ENCODE measurements around the gene TRAPPC6A.

The TRAPPC6A gene

DNA sequence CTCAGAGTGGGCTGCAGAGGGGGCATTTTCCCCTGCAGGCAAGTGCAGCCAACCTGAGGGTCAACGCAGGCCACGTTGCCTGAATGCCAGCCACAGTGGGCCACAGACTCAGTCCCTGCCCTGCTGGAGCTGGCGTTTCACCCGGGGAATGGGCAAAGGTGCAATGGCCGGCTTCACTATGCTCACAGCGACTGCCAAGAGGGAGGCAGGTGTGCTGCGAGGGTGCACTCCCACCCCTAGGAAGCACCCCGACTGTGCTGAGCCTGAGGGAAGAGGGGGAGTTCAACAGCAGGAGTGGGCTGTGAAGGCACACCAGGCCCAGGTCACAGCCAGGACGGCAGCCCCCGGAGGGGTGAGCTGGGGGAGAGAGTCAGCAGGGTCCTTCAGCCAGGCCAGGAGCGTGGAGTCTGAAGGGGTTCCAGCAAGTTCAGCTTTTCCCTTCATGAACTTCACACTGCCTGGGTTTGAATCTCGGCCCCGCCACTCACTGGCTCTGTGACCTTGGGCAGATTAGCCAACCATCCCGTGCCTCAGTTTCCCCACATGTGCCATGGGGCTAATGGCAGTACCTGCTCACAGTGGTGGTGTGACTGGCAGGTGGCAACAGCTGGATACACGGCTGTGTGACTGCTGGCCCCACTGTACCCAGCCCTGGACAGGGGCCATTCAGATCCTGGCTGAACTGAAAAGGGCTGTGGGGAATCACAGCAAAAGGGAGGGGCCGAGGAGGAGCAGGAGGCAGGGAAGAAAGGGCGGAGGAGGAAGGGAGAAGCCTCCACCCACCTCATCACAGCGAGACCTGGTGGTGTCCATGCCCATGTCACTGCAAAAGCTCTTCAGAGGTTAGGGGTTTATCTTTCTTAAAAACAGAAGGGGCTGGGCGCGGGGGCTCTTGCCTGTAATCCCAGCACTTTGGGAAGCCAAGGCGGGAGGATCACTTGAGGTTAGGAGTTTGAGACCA, 7.6 kb downstream of the TRAPPC6A start:
- peaks cover 6% of the 10 kb centered on the region for H3K4me1 ChIP-seq (ENCODE audit: control insufficient read depth, low read depth, low read length)
- H3K27ac ChIP-seq (ENCODE audit: low read length): no peak overlapping the region
- no peaks in the 10 kb centered on the region for H3K36me3 ChIP-seq (ENCODE audit: control insufficient read depth, low read depth, low read length)
- H3K4me3 ChIP-seq (ENCODE audit: low read length): no peak overlapping the region
- H3K9me3 ChIP-seq (ENCODE audit: control insufficient read depth, low read depth, low read length): no peaks in the 10 kb centered on the region
- no peaks in the 10 kb centered on the region for H3K27me3 ChIP-seq (ENCODE audit: control insufficient read depth, insufficient read depth, low read length)
- no peak overlapping the region for H3K9ac ChIP-seq (ENCODE audit: low read length)

GRCh38 chr19:45169602-45170001, 8.4 kb downstream of the TRAPPC6A start:
- Histone ChIP-seq H3K4me3 (ENCODE audit: low read length) (no peak overlapping the region), H3K4me1 (ENCODE audit: control insufficient read depth, low read depth, low read length) (peaks cover 6% of the 10 kb centered on the region), H3K27me3 (ENCODE audit: control insufficient read depth, insufficient read depth, low read length) (no peaks in the 10 kb centered on the region), H3K36me3 (ENCODE audit: control insufficient read depth, low read depth, low read length) (no peaks in the 10 kb centered on the region), H3K9me3 (ENCODE audit: control insufficient read depth, low read depth, low read length) (no peaks in the 10 kb centered on the region), H3K27ac (ENCODE audit: low read length) (no peak overlapping the region), H3K9ac (ENCODE audit: low read length) (no peak overlapping the region)

GRCh38 chr19:45168767-45169351, 9.2 kb downstream of the TRAPPC6A start:
- H3K36me3 ChIP-seq (ENCODE audit: control insufficient read depth, low read depth, low read length): no peaks in the 10 kb centered on the region
- H3K9me3 ChIP-seq (ENCODE audit: control insufficient read depth, low read depth, low read length): no peaks in the 10 kb centered on the region

DNA sequence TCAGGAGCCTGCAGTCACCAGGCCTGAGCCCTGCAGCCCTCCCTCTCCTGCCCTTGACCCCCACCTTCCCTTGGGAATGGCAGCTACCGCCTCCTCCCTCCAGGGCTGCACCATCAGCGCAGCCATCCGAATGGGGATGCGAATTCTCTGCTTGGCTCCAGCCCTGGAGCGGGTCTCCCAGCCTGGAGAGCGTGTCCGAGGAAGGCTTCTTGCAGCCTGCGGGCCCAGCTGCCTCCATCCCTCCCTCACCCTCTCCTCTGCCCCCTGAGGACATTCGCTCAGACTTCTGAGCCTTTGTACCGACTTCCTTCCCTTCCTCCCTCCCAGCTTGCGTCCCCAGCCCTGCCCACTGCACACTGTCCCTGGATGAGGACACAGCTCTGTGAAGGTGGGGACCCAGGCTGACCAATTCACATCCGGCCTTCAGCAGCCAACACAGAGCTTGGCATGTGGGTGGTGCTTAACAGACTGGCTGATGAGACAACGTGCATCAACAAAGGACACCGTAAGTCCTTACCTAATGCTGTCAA, 11.2 kb downstream of the TRAPPC6A start:
- H3K4me1 ChIP-seq (ENCODE audit: control insufficient read depth, low read depth, low read length): peaks cover 6% of the 10 kb centered on the region
- no peaks in the 10 kb centered on the region for H3K27me3 ChIP-seq (ENCODE audit: control insufficient read depth, insufficient read depth, low read length)
- H3K9me3 ChIP-seq (ENCODE audit: control insufficient read depth, low read depth, low read length): no peaks in the 10 kb centered on the region
- H3K36me3 ChIP-seq (ENCODE audit: control insufficient read depth, low read depth, low read length): no peaks in the 10 kb centered on the region
- no peak overlapping the region for H3K4me3 ChIP-seq (ENCODE audit: low read length)
- H3K27ac ChIP-seq (ENCODE audit: low read length): no peak overlapping the region
- H3K9ac ChIP-seq (ENCODE audit: low read length): no peak overlapping the region

More at GRCh38 chr19:45168767-45169351, 9.2 kb downstream of the TRAPPC6A start:
- Histone ChIP-seq H3K4me1 (ENCODE audit: control insufficient read depth, low read depth, low read length) (peaks cover 6% of the 10 kb centered on the region), H3K4me3 (ENCODE audit: low read length) (no peak overlapping the region), H3K9ac (ENCODE audit: low read length) (no peak overlapping the region), H3K27me3 (ENCODE audit: control insufficient read depth, insufficient read depth, low read length) (no peaks in the 10 kb centered on the region), H3K27ac (ENCODE audit: low read length) (no peak overlapping the region)

DNA sequence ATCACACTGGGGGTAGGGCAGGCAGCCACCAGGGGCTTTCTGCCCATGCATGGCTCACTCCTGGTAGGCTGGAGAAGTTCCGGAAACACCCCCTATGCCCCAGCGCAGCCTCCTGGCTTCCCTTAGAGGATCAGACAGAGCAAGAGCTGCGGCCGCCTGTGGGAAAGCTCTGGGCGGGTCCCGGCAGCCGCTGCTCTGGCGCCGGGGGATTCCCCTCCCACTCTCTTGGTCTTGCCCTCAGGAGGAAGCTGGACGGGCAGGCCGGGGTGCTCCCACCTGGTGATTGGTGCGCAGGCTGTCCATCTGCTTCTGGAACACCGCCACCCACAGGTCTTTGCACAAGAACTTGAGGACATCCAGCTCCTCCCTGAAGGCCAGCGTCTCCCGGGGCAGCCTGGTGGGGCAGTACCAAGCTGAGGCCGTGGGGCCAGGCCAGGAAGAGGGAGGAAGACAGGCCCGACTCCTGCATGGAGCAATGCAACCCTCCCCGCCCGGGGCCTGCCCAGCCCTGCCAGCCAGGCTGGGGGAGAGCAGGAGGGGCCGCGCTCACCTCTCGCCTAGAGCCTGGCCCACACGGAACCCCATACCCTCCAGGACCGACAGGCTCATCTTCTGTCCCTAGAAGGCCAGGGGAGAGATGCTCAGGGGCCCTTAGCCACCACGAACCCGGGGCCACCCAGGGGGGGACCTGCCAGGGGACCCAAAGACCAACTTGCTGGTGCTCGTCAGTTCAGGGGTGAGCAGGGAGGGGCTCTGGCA, 13.3 kb downstream of the TRAPPC6A start:
- Histone ChIP-seq H3K36me3 (ENCODE audit: control insufficient read depth, low read depth, low read length) (no peaks in the 10 kb centered on the region), H3K9me3 (ENCODE audit: control insufficient read depth, low read depth, low read length) (no peaks in the 10 kb centered on the region), H3K27ac (ENCODE audit: low read length) (no peak overlapping the region), H3K4me1 (ENCODE audit: control insufficient read depth, low read depth, low read length) (peaks cover 6% of the 10 kb centered on the region), H3K4me3 (ENCODE audit: low read length) (no peak overlapping the region), H3K9ac (ENCODE audit: low read length) (no peak overlapping the region), H3K27me3 (ENCODE audit: control insufficient read depth, insufficient read depth, low read length) (peaks cover 6% of the 10 kb centered on the region)

GRCh38 chr19:45163751-45164460, 14.1 kb downstream of the TRAPPC6A start:
- H3K36me3 ChIP-seq (ENCODE audit: control insufficient read depth, low read depth, low read length): no peaks in the 10 kb centered on the region
- H3K4me3 ChIP-seq (ENCODE audit: low read length): no peak overlapping the region
- no peaks in the 10 kb centered on the region for H3K9me3 ChIP-seq (ENCODE audit: control insufficient read depth, low read depth, low read length)
- peaks cover 6% of the 10 kb centered on the region for H3K27me3 ChIP-seq (ENCODE audit: control insufficient read depth, insufficient read depth, low read length)
- H3K9ac ChIP-seq (ENCODE audit: low read length): no peak overlapping the region
- peaks cover 6% of the 10 kb centered on the region for H3K4me1 ChIP-seq (ENCODE audit: control insufficient read depth, low read depth, low read length)
- no peak overlapping the region for H3K27ac ChIP-seq (ENCODE audit: low read length)

DNA sequence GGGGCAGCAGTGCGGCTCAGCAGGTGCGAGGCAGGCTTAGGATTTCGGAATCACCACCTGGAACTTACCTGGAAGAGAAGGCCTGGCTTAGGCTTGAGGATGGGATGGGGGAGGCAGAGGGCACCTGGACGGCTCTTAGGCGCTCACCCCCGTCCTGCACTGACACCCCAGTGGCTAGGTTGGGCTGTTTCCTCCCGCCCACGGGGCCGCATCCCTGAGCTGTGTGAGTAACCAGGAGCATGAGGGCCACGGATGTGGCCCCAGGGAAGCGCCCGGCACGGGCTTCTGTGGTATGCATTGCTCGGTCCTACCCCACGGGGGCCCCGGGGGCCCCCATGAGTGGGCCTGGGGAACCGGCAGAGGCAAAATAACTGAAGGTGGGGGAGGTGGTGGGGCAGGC, 14.9 kb downstream of the TRAPPC6A start:
- no peak overlapping the region for H3K4me3 ChIP-seq (ENCODE audit: low read length)
- no peaks in the 10 kb centered on the region for H3K9me3 ChIP-seq (ENCODE audit: control insufficient read depth, low read depth, low read length)
- no peaks in the 10 kb centered on the region for H3K36me3 ChIP-seq (ENCODE audit: control insufficient read depth, low read depth, low read length)
- H3K27me3 ChIP-seq (ENCODE audit: control insufficient read depth, insufficient read depth, low read length): peaks cover 6% of the 10 kb centered on the region
- H3K9ac ChIP-seq (ENCODE audit: low read length): no peak overlapping the region
- no peak overlapping the region for H3K27ac ChIP-seq (ENCODE audit: low read length)
- peaks cover 6% of the 10 kb centered on the region for H3K4me1 ChIP-seq (ENCODE audit: control insufficient read depth, low read depth, low read length)

- H3K27ac ChIP-seq (ENCODE audit: low read length): no peak overlapping the region
- H3K4me3 ChIP-seq (ENCODE audit: low read length): no peak overlapping the region
- H3K9ac ChIP-seq (ENCODE audit: low read length): no peak overlapping the region
- H3K9me3 ChIP-seq (ENCODE audit: control insufficient read depth, low read depth, low read length): no peaks in the 10 kb centered on the region
- H3K36me3 ChIP-seq (ENCODE audit: control insufficient read depth, low read depth, low read length): no peaks in the 10 kb centered on the region
- H3K4me1 ChIP-seq (ENCODE audit: control insufficient read depth, low read depth, low read length): peaks cover 6% of the 10 kb centered on the region
- H3K27me3 ChIP-seq (ENCODE audit: control insufficient read depth, insufficient read depth, low read length): peaks cover 6% of the 10 kb centered on the region
Observed at GRCh38 chr19:45162608-45163143, 15.4 kb downstream of the TRAPPC6A start.

DNA sequence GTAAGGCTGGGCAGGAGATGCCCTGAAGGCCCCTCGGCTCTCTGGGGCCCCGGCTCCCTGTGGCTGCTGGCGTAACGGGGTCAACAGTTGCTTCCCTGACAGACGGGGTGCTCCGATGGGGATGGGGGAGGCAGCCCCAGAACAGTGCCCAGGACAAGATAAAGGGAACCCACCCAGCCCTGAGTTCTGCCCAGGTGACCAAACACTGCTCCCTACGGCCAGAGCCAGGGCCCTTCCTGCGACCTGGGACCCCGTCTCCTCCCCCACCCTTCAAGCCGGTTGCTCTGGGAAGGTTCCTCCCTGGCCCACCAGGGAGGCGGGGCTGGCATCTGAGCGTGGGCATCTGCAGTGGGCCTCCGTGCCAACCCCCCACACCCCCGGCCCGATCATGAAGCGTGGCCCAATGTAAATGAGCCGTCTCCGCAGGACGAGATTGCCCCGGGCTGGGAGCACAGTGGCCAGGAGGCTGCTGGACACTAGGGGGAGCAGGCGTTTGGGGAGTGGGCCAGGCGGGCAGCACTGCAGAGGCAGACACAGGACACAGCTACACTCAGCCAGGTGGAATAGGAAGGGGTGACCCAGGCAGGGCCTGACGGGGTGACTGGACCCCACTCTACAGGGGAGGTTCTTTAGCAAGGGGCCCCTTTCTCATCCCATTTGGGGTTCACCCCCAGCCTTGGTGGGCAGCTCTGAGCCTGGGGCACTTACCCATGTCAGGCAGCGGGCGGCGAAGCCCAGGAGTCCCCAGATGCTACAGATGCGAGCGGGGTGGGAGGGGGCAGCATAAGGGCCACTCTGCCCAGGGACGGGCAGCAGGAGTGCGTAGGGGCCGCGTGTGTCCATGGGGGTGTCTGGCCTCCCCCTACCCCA, 16.1 kb downstream of the TRAPPC6A start:
- Histone ChIP-seq H3K9ac (ENCODE audit: low read length) (no peak overlapping the region), H3K27ac (ENCODE audit: low read length) (no peak overlapping the region), H3K36me3 (ENCODE audit: control insufficient read depth, low read depth, low read length) (no peaks in the 10 kb centered on the region), H3K4me3 (ENCODE audit: low read length) (no peak overlapping the region), H3K4me1 (ENCODE audit: control insufficient read depth, low read depth, low read length) (peaks cover 4% of the 10 kb centered on the region), H3K9me3 (ENCODE audit: control insufficient read depth, low read depth, low read length) (no peaks in the 10 kb centered on the region), H3K27me3 (ENCODE audit: control insufficient read depth, insufficient read depth, low read length) (peaks cover 10% of the 10 kb centered on the region)
